Stimulated activated naive CD4-positive, alpha-beta T cell treated with Interleukin-2 at 50 U/mL for 16 hours (primary cell): Measurements from ENCODE around the gene ITSN2.
A peak's percentile ranks its signal among the peaks of the same experiment; 100 is the strongest.
"Not testable (repeated sequence)": the region's sequence is repeated elsewhere in the genome, so short reads cannot be mapped to it uniquely, and the experiment has no call there.

ENCODE experiments used
- DNase-seq: peaks from one replicate; lab custom pipeline; 2025; lab: John Stamatoyannopoulos, UW

The ITSN2 gene

DNA sequence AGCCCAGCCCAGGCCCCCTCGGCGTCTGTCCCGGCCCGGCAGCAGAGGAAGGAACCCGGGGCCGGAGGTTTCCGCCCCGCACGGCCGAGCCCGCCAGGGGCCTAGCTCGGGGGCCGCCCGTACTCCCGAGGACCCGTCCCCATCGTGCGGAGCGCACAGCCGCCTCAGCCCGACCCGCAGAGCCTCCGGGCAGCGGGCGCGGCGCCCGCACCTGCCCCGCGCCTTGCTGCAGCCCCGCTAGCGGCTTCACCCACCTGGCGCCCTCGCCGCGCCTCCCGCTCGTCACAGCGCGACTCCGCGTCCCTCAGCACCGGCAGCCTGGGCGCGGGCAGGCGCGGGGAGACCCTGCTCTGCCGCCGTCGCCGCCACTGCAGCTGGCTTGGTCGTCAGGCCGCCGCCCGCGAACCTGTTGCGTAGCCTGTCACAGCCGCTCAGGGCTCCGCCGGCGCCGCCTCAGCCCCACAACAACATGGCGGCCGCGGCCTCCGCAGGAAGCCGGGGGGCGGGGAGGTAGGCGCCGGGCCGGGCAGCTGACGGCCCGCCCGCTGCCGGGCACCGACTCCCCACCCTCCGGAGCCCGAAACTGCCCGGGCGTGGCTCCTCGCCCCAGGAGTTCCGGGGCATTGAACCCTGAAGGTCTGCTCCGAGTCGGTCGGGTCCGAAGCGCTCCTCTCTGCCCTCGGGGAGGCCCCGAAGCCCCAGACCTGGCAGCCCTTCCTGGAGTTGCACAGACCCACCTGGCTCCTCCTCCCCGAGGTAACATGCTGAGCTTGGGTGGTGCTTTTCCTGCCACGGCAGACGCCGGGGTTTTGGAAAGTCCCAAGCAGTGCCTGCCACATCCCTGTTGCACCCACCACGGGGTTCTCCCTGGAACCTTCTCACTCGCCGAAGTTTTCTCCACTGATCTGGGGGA, at the start of gene ITSN2:
Gene ITSN2 (minus strand): TSS at position 487 of the 913 bp plus-strand sequence. CDS start 32,454 bp downstream, outside the sequence.
- DNase-seq, result peak; percentile 81

DNA sequence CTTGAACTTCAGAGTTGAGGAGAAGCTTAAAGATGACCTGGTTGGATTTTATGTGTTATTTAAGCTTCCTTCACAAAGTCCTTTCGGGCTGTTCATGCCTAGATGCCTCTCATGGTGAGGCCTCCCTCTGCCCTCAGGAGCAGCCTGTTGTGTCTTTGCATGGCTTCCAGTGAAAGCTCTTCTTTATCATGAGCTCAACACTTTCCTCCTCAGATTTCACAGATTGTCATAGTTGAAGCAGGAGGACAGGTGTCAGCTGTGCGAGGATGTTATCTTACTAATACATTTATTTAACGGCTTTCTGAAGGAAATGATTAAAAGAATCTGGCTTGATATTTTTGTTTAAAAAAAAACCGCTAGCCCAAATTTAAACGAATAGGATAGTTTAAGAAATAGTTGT, 48.8 kb upstream of the ITSN2 start:
- no peak for DNase-seq

DNA sequence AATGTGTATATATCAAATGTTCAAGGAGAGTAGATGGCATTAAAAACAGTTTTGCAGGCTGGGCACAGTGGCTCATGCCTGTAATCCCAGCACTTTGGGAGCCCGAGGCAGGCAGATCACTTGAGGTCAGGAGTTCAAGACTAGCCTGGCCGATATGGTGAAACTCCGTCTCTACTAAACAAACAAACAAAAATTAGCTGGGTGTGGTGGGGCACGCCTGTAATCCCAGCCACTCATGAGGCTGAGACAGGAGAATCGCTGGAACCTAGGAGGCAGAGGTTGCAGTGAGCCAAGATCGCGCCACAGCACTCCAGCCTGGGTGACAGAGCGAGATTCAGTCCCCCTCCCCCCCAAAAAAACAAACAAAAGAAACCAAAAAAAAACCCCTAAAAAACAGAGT, 48.4 kb upstream of the ITSN2 start:
- DNase-seq, result not testable (repeated sequence)

DNA sequence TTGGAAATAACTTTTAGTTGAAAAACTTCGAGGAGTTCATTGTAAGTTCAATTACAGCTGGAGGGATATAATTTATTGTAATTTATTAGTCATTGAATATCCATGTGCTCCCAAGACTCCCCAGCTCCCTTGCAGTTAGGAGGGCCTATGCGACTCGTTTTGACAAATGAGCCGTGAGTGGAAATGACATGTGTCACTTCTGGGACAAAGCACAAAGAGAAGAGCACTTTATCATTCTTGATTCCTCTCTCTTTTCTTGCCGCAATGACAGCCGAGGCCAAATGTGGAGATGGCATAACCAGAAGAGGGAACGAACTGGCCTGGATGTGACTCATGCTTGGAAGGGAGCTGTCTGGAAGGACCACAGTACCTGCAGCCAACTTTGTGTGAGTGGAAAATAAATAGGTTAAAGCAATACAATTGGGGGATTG, 44.2 kb upstream of the ITSN2 start:
- no peak for DNase-seq

DNA sequence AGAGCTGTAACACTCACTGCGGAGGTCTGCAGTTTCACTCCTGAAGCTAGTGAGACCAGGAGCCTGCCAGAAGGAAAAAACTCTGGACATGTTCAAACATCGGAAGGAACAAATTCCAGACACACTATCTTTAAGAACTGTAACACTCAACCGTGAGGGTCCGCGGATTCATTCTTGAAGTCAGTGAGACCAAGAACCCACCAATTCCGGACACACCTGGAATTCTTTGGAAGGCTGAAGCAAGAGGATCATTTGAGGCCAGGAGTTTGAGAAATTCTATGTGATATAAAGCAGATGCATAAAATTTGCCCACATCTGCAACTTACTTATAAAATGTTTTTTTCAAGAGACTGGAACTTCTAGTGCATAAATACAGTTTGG, 43.5 kb upstream of the ITSN2 start:
- DNase-seq, result no peak

DNA sequence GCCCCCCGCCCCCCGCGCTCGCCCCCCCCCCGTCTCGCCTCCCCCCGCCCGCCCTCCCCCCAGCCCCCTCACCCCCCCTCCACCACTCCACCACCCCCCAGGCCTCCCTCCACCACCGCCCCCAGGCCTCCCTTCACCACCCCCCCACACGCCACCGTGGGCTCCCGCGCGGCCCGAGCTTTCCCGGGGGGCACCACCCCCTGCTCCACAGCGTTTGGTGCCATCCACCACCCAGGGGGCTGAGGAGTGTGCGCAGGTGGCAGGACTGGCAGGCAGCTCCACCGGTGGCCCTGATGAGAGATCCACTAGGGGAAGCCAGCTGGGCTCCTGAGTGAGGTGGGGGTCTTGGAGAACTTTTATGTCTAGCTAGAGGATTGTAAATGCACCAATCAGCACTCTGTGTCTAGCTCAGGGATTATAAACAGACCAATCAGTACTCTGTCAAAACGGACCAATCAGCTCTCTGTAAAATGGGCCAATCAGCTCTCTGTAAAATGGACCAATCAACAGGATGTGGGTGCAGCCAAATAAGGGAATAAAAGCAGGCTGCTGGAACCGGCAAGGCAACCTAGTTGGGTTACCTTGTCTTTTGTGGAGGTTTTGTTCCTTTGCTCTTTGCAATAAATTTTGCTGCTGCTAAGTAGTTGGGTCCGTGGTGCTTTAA, 43.0 kb upstream of the ITSN2 start:
- no peak for DNase-seq

DNA sequence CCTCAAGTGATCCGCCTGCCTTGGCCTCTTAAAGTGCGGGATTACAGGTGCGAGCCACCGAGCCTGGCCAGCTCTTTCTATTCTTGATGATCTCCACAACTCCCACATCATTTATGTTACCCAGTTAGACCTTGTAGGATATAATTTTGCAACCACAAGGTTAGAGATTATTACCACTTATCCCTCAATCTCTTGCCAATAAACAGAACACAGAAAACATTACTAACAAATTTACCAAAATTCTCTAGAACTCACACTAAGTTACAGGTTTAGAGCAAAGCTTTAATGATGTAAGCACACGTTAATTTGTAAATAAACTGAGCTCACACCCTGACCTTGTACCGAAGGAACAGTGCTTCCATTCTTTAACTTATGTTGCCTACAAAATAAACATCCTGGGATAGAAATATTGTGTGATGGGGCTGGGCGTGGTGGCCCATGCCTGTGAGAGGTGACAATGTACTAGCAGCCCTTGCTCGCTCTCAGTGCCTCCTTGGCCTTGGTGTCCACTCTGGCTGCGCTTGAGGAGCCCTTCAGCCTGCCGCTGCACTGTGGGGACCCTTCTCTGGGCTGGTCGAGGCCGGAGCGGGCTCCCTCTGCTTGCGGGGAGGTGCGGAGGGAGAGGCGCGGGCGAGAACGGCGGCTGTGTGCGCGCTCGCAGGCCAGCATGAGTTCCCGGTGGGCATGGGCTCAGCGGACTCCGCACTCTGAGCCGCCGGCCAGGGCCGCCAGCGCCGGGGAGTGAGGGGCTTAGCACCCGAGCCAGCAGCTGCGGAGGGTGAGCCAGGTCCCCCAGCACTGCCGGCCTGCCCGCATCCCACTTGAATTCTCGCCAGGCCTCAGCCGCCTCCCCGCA, 42.1 kb upstream of the ITSN2 start:
- no peak for DNase-seq

DNA sequence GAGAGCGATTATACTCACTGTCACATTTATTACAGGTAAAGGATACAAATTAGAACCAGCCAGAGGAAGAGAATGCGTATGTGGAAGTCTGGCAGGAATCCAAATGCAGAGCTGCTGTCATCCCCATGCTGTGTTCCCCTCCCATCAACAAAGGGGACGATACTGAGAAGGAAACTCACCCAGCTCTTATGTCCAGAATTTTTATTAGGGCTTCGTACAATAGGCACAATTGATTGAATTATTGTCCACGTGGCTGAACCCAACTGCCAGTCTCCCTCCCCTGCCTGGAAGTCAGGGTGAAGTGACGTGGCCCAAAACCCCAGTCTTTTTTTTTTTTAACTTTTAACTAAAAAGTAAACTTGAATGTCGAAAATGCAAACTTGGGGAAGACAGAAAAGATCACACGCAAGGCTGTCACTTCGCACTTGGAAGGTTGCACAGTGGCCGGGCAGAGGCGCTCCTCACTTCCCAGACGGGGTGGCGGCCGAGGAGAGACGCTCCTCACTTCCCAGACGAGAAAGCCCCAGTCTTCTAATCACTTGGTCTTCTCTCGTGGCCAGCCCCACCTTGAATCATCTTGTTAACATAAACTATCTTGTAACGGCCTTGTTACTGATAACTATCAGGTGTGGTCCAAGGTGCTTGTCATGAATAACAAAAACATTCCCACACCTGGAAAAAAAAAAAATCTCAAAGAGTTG, 40.0 kb upstream of the ITSN2 start:
- DNase-seq, result no peak

DNA sequence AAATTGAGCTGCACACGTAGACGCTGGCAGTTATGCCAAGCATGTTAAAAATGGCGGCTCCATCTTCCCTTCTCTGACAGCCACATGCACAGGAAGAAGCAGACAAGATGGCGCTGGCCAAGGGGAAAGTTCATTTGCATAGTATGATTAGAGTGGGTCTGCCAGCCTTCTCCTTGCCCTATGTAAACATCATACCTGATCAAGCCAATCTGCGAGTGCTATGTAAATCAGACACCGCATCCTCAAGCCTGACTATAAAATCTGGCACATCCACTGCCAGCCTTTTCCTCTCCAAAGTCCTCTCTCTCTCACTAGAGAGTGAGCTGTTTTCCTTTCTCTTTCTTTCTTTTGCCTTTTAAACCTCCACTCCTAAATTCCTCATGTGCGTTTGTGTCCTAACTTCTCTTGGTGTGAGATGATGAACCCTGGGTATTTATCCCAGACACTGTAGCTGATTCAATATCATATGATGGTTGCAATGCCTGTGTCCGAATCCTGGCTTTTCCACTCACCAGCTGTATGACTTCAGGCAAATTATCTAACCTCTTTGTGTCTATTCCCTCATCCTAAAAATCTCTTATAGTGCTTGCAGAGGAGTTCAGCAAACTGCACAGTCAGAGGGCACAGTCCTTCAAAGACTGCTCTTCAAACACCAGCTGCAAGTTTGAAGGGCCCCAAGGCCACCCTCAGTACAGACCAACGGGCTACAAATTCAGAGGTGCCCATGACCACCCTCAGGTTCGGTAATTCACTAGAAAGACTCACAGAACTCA, 39.3 kb upstream of the ITSN2 start:
- DNase-seq, result no peak

DNA sequence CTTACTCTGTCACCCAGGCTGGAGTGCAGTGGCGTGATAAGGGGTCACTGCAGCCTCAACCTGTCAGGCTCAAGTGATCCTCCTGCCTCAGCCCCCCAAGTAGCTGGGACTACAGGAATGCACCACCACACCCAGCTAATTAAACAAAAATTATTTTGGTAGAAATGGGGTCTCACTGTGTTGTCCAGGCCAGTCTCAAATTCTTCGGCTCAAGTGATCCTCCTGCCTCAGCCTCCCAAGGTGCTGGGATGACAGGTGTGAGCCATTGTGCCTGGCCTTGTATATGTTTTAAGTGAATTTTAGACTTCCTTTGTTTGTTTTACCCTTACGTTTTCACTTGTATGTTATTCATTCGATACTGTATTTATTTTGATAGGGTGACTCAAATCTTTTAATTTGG, 34.7 kb upstream of the ITSN2 start:
- no peak for DNase-seq

DNA sequence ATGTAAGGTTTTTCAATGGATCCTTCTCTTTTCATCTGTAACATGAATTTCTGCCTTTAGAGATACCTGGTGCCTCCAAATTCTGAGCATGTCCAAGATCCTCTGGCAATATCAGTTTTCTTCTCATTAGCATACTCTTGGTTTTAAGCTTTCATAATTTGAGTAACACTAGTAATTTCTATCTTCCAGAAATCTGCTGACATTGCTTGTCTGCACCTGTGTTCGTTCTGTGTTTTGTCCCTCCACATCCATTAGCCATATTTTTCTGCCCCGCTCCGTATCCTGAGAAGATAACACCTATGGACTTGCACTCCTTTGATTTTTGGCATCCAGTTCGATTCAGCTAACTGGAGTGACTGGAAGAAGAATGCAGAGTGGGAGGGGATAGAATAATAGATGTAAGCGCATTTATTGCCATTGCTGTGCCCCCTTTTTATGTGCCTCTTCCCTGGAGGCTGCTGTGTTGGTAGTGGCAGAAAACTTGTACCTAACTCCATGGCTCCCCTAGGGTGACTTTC, 32.3 kb upstream of the ITSN2 start:
- DNase-seq, result no peak

DNA sequence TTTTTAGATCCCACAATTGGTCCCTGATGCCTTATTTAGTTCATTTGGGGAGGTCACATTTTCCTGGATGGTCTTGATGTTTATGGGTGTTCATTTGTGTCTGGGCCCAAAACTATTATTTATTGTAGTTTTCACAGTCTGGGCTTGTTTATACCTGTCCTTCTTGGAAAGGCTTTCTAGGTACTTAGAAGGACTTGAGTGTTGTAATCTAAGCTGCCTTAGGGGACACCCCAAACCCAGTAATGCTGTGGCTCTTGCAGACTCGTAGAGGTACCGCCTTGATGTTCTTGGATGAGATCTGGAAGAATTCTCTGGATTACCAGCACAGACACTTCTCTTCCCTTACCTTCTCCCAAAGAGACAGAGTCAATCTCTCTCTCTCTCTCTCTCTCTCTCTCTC, 25.0 kb upstream of the ITSN2 start:
- no peak for DNase-seq

DNA sequence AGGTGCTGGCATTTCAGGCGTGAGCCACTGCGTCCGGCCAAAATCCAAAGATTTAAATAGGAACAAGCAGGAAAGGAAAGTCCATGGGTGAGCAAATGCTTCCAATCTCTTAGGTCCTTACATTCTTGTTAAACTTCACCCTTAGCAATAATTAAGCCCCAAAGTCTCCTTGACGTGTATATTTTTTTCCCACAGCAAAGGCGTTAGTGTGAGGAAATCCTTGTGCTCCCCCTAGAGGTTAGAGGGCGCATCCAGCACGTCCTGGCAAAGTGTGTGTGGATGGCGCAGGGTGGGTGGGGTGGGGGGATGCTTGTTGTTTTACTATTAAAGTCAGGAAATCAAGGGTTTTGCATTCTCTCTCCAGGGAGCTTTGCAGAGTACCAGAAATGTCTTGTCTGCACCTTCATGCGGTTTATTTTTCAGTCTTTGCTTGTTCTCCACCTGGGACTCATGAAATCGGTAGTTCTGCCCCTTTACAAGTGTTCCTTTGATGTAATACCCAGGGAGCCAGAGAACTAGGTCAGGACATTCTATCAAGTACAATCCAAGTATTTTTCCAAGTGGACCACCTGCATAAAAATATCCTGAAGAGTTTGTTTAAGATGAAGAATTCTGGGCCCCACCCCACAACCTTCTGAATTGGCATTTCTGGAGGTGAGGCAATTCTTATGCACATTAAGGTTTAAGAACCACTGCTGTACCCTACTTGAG, 22.2 kb upstream of the ITSN2 start:
- DNase-seq, result peak; percentile 44

DNA sequence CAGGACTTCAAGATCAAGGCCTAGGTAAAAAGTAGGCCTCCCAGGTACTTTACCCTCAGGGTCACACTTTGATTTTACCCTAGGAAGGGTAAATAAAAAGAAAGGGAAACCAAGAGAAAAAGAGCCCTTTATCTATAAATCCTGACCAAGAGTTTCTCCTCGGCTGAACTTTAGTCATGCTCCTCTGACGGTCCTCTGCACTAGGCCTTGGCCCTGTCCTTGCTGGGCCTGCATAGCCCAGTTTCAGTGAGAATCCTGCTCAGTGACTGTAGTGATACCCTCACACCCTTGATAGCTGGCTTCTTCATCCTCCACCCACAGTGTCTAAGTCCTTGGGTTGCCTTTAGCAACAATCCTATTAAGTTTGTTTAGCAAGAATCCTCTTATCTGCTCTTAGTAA, 20.5 kb upstream of the ITSN2 start:
- DNase-seq, result no peak

DNA sequence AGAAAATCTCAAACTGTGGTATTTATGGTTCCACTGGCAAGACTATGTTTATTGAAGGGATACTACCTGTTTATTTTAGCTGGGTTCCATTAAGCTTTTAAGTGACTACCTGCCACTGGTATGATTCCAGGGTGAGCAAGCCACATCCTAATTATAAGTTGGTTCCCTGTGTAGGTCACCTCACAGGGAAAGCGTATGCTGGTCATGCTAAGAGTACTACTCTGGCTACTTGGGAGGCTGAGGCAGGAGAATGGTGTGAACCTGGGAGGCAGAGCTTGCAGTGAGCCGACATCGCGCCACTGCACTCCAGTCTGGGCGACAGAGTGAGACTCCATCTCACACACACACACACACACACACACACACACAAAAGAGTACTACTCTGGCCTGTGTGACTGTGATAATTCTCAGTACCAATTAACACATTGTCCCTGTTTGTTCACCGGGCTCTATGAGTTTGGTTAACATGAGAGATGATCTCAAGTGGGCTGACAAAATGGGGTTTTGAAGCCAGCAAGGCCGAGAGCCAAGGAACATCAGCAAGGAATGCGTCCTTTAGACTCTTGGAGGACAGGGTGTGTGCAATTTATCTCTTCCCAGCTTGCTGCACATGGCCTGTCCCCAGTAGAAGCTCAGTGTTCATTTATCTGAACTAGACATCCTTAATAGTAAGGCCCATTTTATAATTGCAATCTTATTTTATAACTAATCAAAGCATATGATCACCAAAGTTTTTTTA, 15.2 kb upstream of the ITSN2 start:
- no peak for DNase-seq

DNA sequence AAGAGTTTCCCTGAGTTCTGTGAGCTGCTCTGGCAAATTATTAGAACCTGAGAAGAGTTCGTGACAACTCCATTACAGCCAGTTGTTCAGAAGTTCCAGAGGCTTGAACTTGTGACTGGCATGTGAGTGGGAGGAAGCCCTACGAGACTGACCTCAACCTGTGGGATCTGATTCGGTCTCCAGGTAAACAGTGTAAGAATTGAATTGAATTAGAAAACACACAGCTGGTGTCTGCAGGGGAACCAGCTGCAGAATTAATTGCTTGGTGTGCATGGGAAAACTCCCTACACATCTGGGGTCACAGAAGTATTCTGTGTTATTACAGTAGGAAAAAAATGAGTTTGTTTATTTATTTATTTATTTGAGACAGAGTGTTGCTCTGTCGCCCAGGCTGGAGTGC, 14.0 kb upstream of the ITSN2 start:
- no peak for DNase-seq

DNA sequence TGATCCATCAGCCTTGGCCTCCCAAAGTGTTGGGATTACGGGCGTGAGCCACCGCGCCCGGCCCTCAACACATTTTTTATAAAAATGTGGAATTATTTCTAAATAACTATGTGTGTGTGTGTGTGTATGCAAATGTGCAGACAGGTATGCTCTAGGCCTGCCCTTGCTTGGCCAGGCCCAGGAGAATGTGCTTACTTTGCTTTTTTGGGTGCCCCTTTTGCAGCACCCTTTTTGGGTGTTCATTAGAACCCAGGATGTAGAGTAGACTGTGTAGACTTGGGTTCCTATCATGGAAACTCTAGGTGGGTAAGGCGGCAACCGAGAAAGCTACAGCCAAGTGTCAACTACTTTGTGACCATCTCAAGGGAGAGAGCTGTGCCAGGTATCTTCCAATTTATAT, 11.7 kb upstream of the ITSN2 start:
- DNase-seq, result no peak

DNA sequence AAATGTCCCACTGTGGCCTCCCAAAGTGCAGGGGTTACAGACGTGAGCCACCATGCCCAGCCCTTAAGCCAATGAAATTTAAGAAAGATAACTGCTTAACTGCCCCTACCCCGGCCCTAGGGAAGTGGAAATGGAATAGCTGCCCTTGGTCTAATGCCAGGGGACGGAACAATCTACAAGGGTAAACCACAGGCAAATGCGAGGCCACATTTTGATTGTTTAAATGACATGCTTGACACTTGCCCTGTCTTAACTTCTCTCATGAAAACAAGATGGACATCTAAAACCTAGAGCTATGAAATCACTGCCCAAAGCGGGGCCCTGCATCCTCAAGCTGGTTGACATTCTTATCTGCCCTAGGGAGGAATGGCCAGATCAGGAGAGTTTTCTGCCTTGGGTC, 5.5 kb upstream of the ITSN2 start:
- DNase-seq, result no peak

DNA sequence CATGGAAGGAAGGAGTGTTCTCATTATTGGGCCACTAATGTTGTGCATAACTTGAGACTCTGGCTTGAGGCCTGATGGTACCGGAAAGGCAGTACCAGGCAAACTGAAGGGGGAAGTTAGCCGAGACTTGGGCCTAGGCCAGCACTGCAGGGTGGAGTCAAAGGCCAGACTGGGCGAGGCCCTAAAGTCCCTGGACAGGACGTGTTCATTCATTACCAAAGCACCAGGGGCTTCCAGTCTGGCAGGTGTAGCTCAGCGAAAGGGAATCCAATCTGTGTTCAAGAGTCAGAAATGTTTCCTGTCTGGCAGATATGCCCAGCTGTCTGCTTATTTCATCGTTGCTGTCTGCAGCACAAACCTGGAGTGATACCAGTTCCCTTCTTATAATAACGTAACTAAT, 4.7 kb upstream of the ITSN2 start:
- no peak for DNase-seq

DNA sequence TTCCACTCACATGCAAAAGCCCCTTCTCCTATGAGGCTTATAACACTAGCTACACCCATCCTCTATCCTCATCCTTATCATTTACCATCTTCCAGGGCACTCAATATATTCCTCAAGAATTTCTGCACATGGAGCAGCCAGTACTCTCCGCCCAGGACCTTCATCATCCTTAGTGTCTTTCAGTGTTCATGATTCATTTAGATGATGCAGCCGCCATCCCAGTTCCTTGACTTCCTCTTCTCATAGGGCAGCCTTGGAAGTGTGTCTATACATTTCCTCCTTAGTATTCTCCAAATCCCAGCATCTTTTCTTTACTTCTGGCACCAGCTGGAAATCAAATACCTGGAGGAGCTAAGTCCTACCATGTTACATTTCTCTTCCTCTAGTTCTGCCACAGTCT, 3.0 kb upstream of the ITSN2 start:
- DNase-seq, result no peak
